ENCODE results near the gene SUSD1. TPM values are rescaled to one million over a fixed set of nuclear protein-coding genes. Genes with fewer than 3 reads are reported as not detected.

Gene SUSD1
- total and polyA plus RNA-seq, 2 experiments from 2014 or later: 4.2 to 8.4 TPM

DNA sequence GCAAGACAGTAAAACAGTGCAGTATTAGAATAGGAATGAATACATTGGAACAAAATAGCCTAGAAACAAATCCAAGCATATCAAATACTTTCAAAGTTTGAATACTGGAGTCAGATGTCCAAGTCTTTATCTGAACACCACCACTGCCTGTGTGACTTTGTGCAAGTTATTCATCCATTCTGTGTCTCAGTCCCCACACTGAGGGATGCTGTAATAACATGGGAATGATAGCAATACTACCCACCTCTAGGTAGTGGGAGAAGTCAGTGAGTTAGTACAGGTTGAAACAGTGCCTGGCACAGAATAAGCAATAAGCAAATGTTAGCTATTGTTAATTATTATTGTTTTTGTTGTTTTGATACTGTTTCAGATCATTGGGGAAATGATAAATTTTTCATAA is 130.9 kb downstream of the SUSD1 start:
- no peak for DNase-seq
- no peak overlapping the region for H2AFZ ChIP-seq
- peaks cover 80% of the 10 kb centered on the region for H3K4me1 ChIP-seq (ENCODE audit: insufficient read depth)
- H3F3A ChIP-seq (ENCODE audit: insufficient read depth): peaks cover 78% of the 10 kb centered on the region
- no peak overlapping the region for H3K9ac ChIP-seq
- H4K20me1 ChIP-seq (ENCODE audit: insufficient read depth): no peaks in the 10 kb centered on the region
- TF ChIP-seq EZH2 (IDR thresholded peaks at IDR 0.05; ENCODE audit: insufficient read depth, poor library complexity, severe bottlenecking) (no peak), EZH2phosphoT487 (IDR thresholded peaks at IDR 0.05; ENCODE audit: insufficient read depth, low read depth) (no peak)
- H3K4me3 ChIP-seq: no peak overlapping the region
- peak overlapping the region; percentile 7 for H3K4me2 ChIP-seq (ENCODE audit: unreplicated experiment)
- H3K36me3 ChIP-seq (ENCODE audit: low read depth): no peaks in the 10 kb centered on the region
- no peaks in the 10 kb centered on the region for H3K9me3 ChIP-seq (ENCODE audit: low read depth)
- in situ Hi-C loops (cut with MboI): no loop called here
- H3K27ac ChIP-seq: no peak overlapping the region; the same call in 1 of the 2 replicates
- no peaks in the 10 kb centered on the region for H3K9me2 ChIP-seq (ENCODE audit: insufficient read depth)
- H3K79me2 ChIP-seq (ENCODE audit: insufficient read depth): no peaks in the 10 kb centered on the region
- no peaks in the 10 kb centered on the region for H3K27me3 ChIP-seq (replicated peaks; ENCODE audit: insufficient read depth)

GRCh38 chr9:112043423-112043822 is 131.7 kb downstream of the SUSD1 start:
- peak; percentile 32 for DNase-seq
- H3K4me1 ChIP-seq (ENCODE audit: insufficient read depth): peaks cover 77% of the 10 kb centered on the region
- no peak for TF ChIP-seq EZH2 (IDR thresholded peaks at IDR 0.05; ENCODE audit: insufficient read depth, poor library complexity, severe bottlenecking)
- no peak for TF ChIP-seq EZH2phosphoT487 (IDR thresholded peaks at IDR 0.05; ENCODE audit: insufficient read depth, low read depth)
- in situ Hi-C loops (cut with MboI): no loop called here
- peaks cover 77% of the 10 kb centered on the region for H3F3A ChIP-seq (ENCODE audit: insufficient read depth)
- no peaks in the 10 kb centered on the region for H3K9me2 ChIP-seq (ENCODE audit: insufficient read depth)
- no peaks in the 10 kb centered on the region for H3K27me3 ChIP-seq (replicated peaks; ENCODE audit: insufficient read depth)
- H3K36me3 ChIP-seq (ENCODE audit: low read depth): no peaks in the 10 kb centered on the region
- H3K9ac ChIP-seq: no peak overlapping the region
- no peaks in the 10 kb centered on the region for H3K9me3 ChIP-seq (ENCODE audit: low read depth)
- WGBS, 2 experiments (ENCODE audit: low coverage in 1 of 2, low lambda C conversion rate in 2 of 2, missing lambda C conversion rate in 2 of 2): 70 to 87% methylated on average over 1 of the region's 1 CpG
- peak overlapping the region; percentile 84 for H3K27ac ChIP-seq
- H3K4me2 ChIP-seq (ENCODE audit: unreplicated experiment): no peak overlapping the region
- H4K20me1 ChIP-seq (ENCODE audit: insufficient read depth): no peaks in the 10 kb centered on the region
- no peak overlapping the region for H3K4me3 ChIP-seq
- H2AFZ ChIP-seq: no peak overlapping the region
- H3K79me2 ChIP-seq (ENCODE audit: insufficient read depth): no peaks in the 10 kb centered on the region

GRCh38 chr9:112042769-112043168 is 132.3 kb downstream of the SUSD1 start:
- Histone ChIP-seq H3F3A (ENCODE audit: insufficient read depth) (peaks cover 77% of the 10 kb centered on the region), H3K27me3 (replicated peaks; ENCODE audit: insufficient read depth) (no peaks in the 10 kb centered on the region), H3K4me2 (ENCODE audit: unreplicated experiment) (peak overlapping the region; percentile 27), H3K9me2 (ENCODE audit: insufficient read depth) (no peaks in the 10 kb centered on the region), H3K9me3 (ENCODE audit: low read depth) (no peaks in the 10 kb centered on the region), H3K27ac (peak overlapping the region; percentile 84), H2AFZ (no peak overlapping the region), H3K36me3 (ENCODE audit: low read depth) (no peaks in the 10 kb centered on the region), H3K9ac (peak overlapping the region; percentile 26), H3K4me3 (no peak overlapping the region), H3K4me1 (ENCODE audit: insufficient read depth) (peaks cover 77% of the 10 kb centered on the region), H4K20me1 (ENCODE audit: insufficient read depth) (no peaks in the 10 kb centered on the region), H3K79me2 (ENCODE audit: insufficient read depth) (no peaks in the 10 kb centered on the region)
- DNase-seq: no peak
- TF ChIP-seq EZH2 (IDR thresholded peaks at IDR 0.05; ENCODE audit: insufficient read depth, poor library complexity, severe bottlenecking): no peak
- no peak for TF ChIP-seq EZH2phosphoT487 (IDR thresholded peaks at IDR 0.05; ENCODE audit: insufficient read depth, low read depth)
- 93 to 98% methylated on average over 5 of the region's 5 CpGs for WGBS, 2 experiments (ENCODE audit: low coverage in 1 of 2, low lambda C conversion rate in 2 of 2, missing lambda C conversion rate in 2 of 2)
- in situ Hi-C loops (cut with MboI): no loop called here

GRCh38 chr9:112042244-112042638 is 132.9 kb downstream of the SUSD1 start:
- Histone ChIP-seq H3K79me2 (ENCODE audit: insufficient read depth) (no peaks in the 10 kb centered on the region), H3K36me3 (ENCODE audit: low read depth) (no peaks in the 10 kb centered on the region), H3F3A (ENCODE audit: insufficient read depth) (peaks cover 77% of the 10 kb centered on the region), H3K27me3 (replicated peaks; ENCODE audit: insufficient read depth) (no peaks in the 10 kb centered on the region), H3K9me3 (ENCODE audit: low read depth) (no peaks in the 10 kb centered on the region), H3K9me2 (ENCODE audit: insufficient read depth) (no peaks in the 10 kb centered on the region), H3K9ac (peak overlapping the region; percentile 26), H2AFZ (no peak overlapping the region), H3K27ac (peak overlapping the region; percentile 84), H3K4me1 (ENCODE audit: insufficient read depth) (peaks cover 77% of the 10 kb centered on the region), H3K4me2 (ENCODE audit: unreplicated experiment) (peak overlapping the region; percentile 27), H4K20me1 (ENCODE audit: insufficient read depth) (no peaks in the 10 kb centered on the region), H3K4me3 (no peak overlapping the region)
- in situ Hi-C loops (cut with MboI): no loop called here
- WGBS, 2 experiments (ENCODE audit: low coverage in 1 of 2, low lambda C conversion rate in 2 of 2, missing lambda C conversion rate in 2 of 2): 11 to 18% methylated on average over 3 of the region's 3 CpGs
- TF ChIP-seq EZH2 (IDR thresholded peaks at IDR 0.05; ENCODE audit: insufficient read depth, poor library complexity, severe bottlenecking) (no peak), EZH2phosphoT487 (IDR thresholded peaks at IDR 0.05; ENCODE audit: insufficient read depth, low read depth) (no peak)
- DNase-seq: peak; percentile 40
